Measurements from ENCODE around the gene ATP8B3. TPM values are rescaled to one million over a fixed set of nuclear protein-coding genes. Genes with fewer than 3 reads are reported as not detected.

The ATP8B3 gene
- total RNA-seq, 2 experiments from 2014 or later: 7.9 to 8.4 TPM

DNA sequence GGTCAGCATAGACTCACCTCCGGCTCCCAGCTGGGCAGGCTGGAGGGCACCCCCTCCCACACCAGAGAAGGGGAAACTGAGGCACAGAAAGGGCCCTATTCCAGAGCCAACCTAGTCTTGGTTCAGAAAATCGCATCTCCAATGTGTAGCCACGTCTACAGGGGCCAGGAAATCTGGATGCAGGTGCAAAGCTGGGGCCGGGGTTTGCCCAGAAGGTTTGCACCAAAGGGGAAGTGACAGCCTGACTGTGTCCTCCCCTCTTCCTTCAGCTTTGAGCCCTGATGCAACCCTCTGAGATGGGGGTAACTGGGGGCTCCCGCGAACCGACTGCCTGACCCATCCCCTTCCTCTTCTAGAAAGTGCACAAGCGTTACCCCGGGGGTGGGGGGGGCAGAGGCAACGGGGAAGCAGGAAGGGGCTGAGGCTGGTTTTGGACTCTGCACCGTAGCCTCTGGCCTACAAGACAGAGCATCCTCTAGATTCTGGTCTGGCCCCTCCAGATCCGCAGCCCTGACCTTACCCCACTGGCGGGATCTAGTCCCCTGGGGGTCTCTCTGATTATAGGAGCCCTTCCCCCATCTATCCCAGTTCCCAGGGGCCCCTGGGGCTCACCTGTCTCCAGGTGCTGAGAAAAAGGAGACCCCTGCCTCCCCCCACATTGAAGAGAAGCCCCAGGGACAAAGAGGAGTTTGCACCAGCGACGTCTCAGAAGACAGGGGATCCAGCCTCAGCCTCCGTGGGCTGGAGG lies 59.9 kb downstream of the ATP8B3 start:
- Mint-ChIP-seq H3K27ac (no peak overlapping the region), H3K27me3 (peaks cover 48% of the 10 kb centered on the region), H3K36me3 (ENCODE audit: low read depth) (no peaks in the 10 kb centered on the region), H3K9me3 (ENCODE audit: low read depth) (no peaks in the 10 kb centered on the region), H3K4me1 (peaks cover 16% of the 10 kb centered on the region), H3K4me3 (no peak overlapping the region)
- intact Hi-C loops (cut with DNase I, micrococcal nuclease): loop anchor here in 1 of 2 experiments (2.0 kb wide), 1 partner anchor 15 kb away; no protein-coding TSS in a partner anchor
- ChIA-PET CTCF (no interaction called here), POLR2A (no interaction called here)
- ATAC-seq (no peak), DNase-seq (no peak)

DNA sequence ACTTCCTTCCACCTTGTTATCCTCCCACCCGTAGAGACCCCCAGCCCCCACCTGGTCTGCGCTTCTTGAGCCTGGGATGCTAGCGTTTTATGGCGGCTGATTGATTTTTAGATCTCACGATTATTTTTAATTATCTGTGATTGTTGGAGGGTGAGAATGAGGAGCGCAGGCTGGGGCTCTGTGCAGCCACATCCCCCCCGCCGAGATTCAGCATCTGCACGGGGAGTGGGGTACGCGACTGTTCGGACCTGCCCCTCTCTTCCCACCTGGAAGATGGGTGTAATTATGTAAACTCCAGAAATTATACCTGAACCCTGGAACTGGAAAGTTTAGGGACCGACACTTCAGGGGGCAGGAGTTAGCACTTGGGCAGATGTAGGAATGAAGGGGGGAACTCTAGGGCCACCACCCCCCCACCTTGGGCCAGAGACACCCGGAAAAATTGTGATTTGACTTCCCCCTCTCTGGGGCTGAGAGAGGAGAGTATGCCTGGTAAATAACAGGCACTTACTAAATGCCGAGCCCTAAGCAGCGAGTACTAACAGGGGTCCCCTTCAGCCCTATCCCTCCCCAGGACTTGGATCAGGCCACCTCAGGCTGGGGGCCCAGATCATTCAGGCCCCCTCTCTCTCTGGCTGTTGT lies 60.6 kb downstream of the ATP8B3 start:
- DNase-seq: no peak
- Mint-ChIP-seq H3K27ac (no peak overlapping the region), H3K36me3 (ENCODE audit: low read depth) (no peaks in the 10 kb centered on the region), H3K27me3 (peaks cover 46% of the 10 kb centered on the region), H3K4me1 (peaks cover 13% of the 10 kb centered on the region), H3K4me3 (no peak overlapping the region), H3K9me3 (ENCODE audit: low read depth) (no peaks in the 10 kb centered on the region)
- ChIA-PET CTCF (no interaction called here), POLR2A (no interaction called here)
- intact Hi-C loops (cut with DNase I, micrococcal nuclease): loop anchor here in 1 of 2 experiments (2.0 kb wide), 1 partner anchor 15 kb away; no protein-coding TSS in a partner anchor
- ATAC-seq: no peak

DNA sequence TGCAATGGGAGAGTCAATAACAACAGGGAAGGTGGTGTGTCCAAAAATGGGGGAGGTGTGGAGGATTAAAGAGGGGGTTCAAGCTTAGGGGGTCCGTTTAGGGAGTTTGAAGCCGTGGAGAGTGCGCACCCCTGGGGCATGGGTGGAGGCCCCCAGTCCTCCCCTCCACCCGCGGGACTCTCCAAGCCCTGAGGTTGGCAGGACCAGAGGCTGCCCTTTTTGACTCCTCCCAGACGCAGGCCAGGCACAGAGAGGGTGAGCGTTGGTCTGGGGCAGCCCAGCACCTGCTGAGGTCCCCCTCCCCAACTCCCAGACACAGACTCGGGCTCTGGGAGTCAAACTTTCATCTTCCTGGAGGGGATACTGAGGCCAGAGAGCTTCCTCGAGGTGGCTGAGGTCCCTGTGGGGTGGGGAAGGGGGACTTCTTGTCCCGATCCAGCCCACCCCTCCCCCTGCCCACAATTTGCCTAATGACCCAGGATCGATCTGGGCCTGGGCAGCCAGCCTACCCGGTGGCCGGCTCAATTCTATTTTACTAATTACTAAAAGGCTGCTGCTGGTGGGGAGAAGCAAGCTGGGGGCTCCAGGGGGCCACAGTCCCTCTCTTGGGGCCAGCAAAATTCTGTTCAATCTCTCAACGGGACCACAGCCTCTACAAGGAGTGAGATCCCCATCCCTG lies 61.6 kb downstream of the ATP8B3 start:
- ATAC-seq (no peak), DNase-seq (no peak)
- POLR2A ChIA-PET: no interaction called here
- H3K36me3 Mint-ChIP-seq (ENCODE audit: low read depth): no peaks in the 10 kb centered on the region
- no peak overlapping the region for H3K4me3 Mint-ChIP-seq
- H3K4me1 Mint-ChIP-seq: peaks cover 12% of the 10 kb centered on the region
- intact Hi-C loops (cut with DNase I, micrococcal nuclease): no loop called here
- no peak overlapping the region for H3K27ac Mint-ChIP-seq
- no peaks in the 10 kb centered on the region for H3K9me3 Mint-ChIP-seq (ENCODE audit: low read depth)
- CTCF ChIA-PET: interaction anchor here (0.5 kb wide), 1 partner anchor 218 kb away, joined by 4 read pairs; no protein-coding TSS in a partner anchor
- H3K27me3 Mint-ChIP-seq: peaks cover 44% of the 10 kb centered on the region

DNA sequence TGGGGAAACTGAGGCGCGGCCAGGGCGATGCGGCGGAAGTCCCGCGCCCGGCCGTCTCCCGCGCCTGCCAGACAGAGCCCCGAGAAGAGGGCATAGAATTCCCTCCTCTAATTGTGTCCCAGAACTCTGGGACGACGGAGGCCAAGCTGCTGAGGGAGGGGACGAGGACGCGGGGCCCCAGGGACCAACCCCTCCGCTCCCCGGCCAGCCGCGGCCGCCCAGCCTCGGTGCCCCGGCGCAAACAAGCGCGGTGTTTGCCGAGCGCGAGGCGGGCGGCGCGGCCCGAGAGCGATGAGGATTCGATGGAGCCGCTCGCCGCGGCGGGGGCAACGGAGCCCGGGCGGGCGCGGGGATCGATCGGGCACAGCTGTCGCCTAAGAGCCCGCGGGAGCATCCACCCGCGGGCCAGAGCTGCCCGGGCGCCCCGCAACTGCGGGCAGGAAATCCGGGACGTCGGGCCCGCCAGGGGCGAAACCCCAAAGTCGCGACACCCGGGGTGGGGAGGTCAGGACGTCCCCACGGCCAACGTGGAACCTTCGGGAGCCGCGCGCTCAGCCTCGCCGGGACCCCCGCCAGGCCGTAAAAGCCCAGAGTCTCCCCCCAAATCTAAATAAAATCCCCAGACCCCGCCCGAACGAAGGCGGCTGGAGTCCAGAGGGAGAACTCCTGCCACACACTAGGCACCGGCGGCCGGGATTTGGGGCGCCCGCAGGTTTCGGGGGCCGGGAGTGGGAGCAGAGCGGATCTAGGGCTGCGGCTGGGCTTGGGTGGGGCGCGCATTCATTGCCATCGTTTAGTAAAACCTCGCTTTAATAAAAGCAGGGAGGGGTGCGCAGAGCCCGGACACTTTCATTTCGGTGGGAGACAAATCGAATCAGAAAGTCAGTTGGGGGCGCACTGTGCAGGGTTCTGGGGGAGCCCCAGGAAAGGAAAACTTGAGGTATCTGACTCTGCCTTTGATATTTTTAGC lies 62.4 kb downstream of the ATP8B3 start:
- ATAC-seq: no peak
- Mint-ChIP-seq H3K4me1 (peaks cover 11% of the 10 kb centered on the region), H3K27me3 (peaks cover 41% of the 10 kb centered on the region), H3K4me3 (no peak overlapping the region), H3K27ac (no peak overlapping the region), H3K36me3 (ENCODE audit: low read depth) (no peaks in the 10 kb centered on the region), H3K9me3 (ENCODE audit: low read depth) (no peaks in the 10 kb centered on the region)
- POLR2A ChIA-PET: no interaction called here
- intact Hi-C loops (cut with DNase I, micrococcal nuclease): loop anchor here in 1 of 2 experiments (2.0 kb wide), 1 partner anchor 281 kb away; no protein-coding TSS in a partner anchor
- CTCF ChIA-PET: interaction anchor here (0.5 kb wide), 1 partner anchor 217 kb away, joined by 4 read pairs; no protein-coding TSS in a partner anchor
- no peak for DNase-seq

DNA sequence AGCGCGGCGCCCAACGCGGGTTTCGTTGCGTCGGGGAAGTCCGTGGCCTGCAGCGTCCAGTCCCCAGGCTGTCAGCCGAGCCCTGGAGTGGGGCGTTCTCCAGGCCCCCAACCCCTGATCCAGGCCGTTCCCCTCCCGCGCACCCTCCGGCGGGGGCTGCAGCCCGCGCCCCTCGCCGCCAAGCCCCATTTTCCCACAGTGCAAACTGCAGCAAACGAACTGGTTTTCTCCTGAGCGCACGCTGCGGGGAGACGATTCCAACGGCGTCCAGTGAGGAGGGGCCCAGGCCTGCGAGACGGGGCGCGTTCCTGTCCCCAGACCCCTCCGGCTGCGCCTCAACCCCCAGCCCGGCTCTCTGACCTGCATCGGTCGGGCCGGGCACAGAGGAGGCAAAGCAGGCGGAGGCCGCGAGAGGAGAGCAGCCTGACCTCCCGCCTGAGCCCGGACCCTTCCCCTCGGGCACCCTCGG lies 63.2 kb downstream of the ATP8B3 start:
- no peaks in the 10 kb centered on the region for H3K36me3 Mint-ChIP-seq (ENCODE audit: low read depth)
- H3K9me3 Mint-ChIP-seq (ENCODE audit: low read depth): no peaks in the 10 kb centered on the region
- H3K4me3 Mint-ChIP-seq: no peak overlapping the region
- intact Hi-C loops (cut with DNase I, micrococcal nuclease): loop anchor here in 1 of 2 experiments (2.0 kb wide), 1 partner anchor 280 kb away; no protein-coding TSS in a partner anchor
- H3K4me1 Mint-ChIP-seq: peaks cover 11% of the 10 kb centered on the region
- POLR2A ChIA-PET: no interaction called here
- H3K27ac Mint-ChIP-seq: no peak overlapping the region
- ATAC-seq (no peak), DNase-seq (no peak)
- CTCF ChIA-PET: interaction anchor here (0.7 to 1.0 kb wide), 2 partner anchors 19 to 72 kb away, joined by 3 read pairs; no protein-coding TSS in a partner anchor
- peaks cover 39% of the 10 kb centered on the region for H3K27me3 Mint-ChIP-seq

DNA sequence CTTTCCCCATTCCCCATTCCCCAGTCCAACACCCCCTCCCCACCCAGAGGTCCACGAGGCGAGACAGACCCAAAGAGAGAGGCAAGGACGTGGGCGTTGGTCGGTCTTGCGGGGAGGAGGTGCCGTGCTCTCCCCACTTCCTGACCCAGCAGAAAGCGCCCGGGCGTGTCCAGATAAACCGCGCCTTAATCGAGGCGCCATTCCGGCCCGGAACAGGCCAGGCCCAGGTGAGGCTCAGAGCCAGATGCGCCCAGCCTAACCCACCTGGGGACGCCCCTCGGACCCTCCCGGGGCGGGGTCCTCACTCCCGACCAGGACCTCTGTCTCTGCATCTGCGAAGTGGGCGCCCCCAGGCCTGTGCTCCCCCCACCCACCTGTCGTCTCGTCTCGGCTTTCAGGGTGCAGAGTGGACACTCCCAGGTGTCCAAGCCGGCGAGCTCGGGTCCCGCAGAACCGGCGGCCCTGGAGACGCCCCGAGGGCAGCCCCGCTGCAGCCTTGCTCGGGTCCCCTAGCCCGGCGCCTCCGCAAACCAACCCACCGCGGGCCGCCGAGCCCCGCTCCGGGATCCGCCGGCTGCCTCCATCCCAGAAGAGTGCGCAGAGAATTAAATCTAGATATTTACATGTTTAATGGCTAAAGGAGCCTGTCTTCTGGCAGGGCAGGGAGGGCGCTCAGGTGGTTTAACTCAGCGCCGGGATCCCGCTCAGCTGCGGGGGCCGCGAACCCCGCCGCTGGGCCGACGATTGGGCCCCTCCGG lies 63.8 kb downstream of the ATP8B3 start:
- H3K4me3 Mint-ChIP-seq: no peak overlapping the region
- intact Hi-C loops (cut with DNase I, micrococcal nuclease): loop anchor here in 1 of 2 experiments (2.0 kb wide), 1 partner anchor 279 kb away; no protein-coding TSS in a partner anchor
- ChIA-PET POLR2A (interaction anchor here (0.6 kb wide), 1 partner anchor 45 kb away, joined by 3 read pairs; no protein-coding TSS in a partner anchor), CTCF (interaction anchor here (0.7 to 1.0 kb wide), 2 partner anchors 20 to 72 kb away, joined by 3 read pairs; no protein-coding TSS in a partner anchor)
- H3K27ac Mint-ChIP-seq: no peak overlapping the region
- DNase-seq (no peak), ATAC-seq (no peak)
- H3K27me3 Mint-ChIP-seq: peaks cover 39% of the 10 kb centered on the region
- no peaks in the 10 kb centered on the region for H3K9me3 Mint-ChIP-seq (ENCODE audit: low read depth)
- peaks cover 11% of the 10 kb centered on the region for H3K4me1 Mint-ChIP-seq
- no peaks in the 10 kb centered on the region for H3K36me3 Mint-ChIP-seq (ENCODE audit: low read depth)

DNA sequence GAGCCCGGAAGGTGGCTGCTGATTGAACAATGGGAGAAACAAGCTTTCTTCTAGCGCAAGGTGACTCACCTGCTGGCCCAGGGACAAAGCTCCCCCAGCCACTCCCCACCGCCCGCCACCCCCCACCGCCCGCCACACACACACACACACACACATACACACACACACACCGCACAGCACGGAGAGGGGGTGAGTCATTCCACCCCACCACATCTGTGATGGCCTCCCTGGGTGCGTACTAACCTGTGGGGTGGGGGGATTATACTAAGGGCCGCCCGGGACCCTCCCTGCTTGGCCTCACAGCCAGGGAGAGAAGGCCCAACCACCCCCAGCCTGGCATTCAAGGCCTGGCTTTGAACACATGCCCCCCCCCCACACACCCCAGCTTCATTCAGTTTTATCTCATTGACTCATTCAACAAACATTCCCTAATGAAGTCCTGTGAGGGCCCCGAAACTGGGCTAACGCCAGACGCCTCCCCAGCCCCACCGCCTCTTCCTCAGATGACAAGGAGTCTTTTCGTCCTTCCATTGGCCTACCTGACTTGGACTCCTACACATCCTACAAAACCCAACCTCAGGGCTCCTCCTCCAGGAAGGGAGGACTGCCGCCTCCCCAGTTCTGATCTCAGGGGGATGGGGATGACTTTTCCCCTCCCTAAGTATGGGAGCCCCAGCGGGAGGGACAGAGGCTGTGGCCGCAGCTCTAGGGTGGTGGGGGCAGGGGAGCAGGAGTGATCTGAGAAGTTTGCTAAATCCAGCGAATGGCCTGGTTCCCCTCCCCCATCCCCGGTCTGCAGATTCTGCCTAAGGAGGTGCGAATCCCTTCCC lies 64.6 kb downstream of the ATP8B3 start:
- ChIA-PET CTCF (no interaction called here), POLR2A (interaction anchor here (0.6 kb wide), 1 partner anchor 46 kb away, joined by 3 read pairs; no protein-coding TSS in a partner anchor)
- Mint-ChIP-seq H3K4me1 (peaks cover 11% of the 10 kb centered on the region), H3K27ac (no peak overlapping the region), H3K27me3 (peaks cover 35% of the 10 kb centered on the region), H3K4me3 (no peak overlapping the region), H3K9me3 (ENCODE audit: low read depth) (no peaks in the 10 kb centered on the region), H3K36me3 (ENCODE audit: low read depth) (no peaks in the 10 kb centered on the region)
- intact Hi-C loops (cut with DNase I, micrococcal nuclease): loop anchor here in 1 of 2 experiments (2.0 kb wide), 1 partner anchor 279 kb away; no protein-coding TSS in a partner anchor
- DNase-seq (peak; percentile 75), ATAC-seq (peak; percentile 68)

DNA sequence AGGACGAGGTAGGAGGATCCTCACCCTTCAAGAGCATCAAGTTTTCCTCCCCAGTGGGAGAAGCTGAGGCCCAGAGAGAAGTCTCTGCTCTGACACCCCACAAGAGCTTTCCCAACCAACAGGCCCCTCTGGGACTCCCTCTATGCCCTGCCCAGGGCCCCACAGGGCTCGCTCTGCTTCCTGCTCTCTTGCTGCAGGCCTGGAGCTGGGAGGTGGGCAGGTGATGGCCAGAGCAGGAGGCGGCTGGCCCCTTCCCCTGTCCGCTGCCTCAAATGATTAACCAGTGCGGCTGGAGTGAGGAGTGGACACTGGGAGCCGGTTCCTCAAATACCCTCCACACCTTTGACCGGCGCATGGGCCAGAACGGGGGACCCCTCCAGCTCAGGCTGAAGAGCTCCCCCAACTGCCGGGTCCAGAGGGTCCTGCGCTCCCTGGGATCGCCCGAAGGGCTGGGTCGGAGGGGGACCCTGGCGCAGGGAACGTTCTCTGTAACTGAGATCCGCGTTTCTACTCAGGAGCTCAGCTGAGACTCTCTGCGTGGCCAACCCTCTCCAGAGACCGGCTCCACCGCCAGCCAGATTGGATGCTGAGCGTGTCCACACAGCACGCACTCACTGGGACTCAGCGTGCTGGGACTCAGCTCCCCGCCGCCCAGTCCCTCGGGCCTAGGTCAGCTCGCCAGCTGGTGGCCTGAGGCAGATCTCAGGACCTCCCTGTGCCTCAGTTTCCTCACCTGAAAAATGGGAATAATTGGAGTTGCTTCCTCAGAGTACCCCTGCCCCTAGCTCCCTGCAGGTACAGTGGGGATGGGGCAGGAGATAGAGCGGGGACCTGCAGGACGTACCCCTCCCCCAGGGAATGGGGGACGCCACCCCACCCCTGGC lies 65.4 kb downstream of the ATP8B3 start:
- DNase-seq (no peak), ATAC-seq (peak; percentile 47)
- CTCF ChIA-PET: interaction anchor here (0.5 kb wide), 1 partner anchor 45 kb away, joined by 3 read pairs; no protein-coding TSS in a partner anchor
- H3K27me3 Mint-ChIP-seq: peaks cover 29% of the 10 kb centered on the region
- no peaks in the 10 kb centered on the region for H3K9me3 Mint-ChIP-seq (ENCODE audit: low read depth)
- POLR2A ChIA-PET: interaction anchor here (0.5 kb wide), 1 partner anchor 294 kb away, joined by 3 read pairs; no protein-coding TSS in a partner anchor
- no peaks in the 10 kb centered on the region for H3K36me3 Mint-ChIP-seq (ENCODE audit: low read depth)
- H3K4me1 Mint-ChIP-seq: peaks cover 11% of the 10 kb centered on the region
- intact Hi-C loops (cut with DNase I, micrococcal nuclease): no loop called here
- H3K4me3 Mint-ChIP-seq: no peak overlapping the region
- H3K27ac Mint-ChIP-seq: no peak overlapping the region

DNA sequence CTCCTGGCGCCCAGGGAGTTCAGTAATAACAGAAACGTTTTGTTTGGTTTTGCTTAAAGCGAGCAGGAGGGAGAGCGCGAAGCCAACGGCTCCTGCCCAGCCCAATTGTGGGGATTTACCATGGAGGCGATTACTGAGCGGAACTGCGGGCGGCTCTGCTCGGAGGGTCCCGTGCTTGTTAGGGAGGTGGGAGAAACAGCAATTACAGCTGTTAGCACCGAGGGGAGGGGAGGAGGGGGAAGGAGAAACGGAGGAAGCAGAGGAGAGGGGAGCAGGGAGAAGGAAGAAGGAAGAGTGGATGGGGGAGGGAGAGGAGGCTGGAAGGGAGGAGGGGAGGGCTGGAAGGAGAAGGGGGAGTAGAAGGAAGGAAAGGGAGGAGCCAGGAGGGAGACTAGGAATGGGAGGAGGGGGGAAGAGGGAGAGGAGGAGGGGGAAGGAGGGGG lies 66.5 kb downstream of the ATP8B3 start:
- intact Hi-C loops (cut with DNase I, micrococcal nuclease): no loop called here
- Mint-ChIP-seq H3K4me3 (no peak overlapping the region), H3K4me1 (peaks cover 11% of the 10 kb centered on the region), H3K9me3 (ENCODE audit: low read depth) (no peaks in the 10 kb centered on the region), H3K27ac (no peak overlapping the region), H3K27me3 (peaks cover 21% of the 10 kb centered on the region), H3K36me3 (ENCODE audit: low read depth) (no peaks in the 10 kb centered on the region)
- CTCF ChIA-PET: no interaction called here
- no peak for DNase-seq
- no peak for ATAC-seq
- POLR2A ChIA-PET: no interaction called here
